LNCaP clone FGC (cell line): ENCODE data around the gene ITGA11.

Experiments used
- DNase-seq: peaks from one replicate; pipeline ENCODE4 v3.0.0-alpha.2; 2011; ENCODE audit warnings: low read depth
- H3K4me3 ChIP-seq: 2 replicates; pipeline ENCODE4 v1.5.1; 2011; ENCODE audit warnings: mild to moderate bottlenecking, low read depth, low read length, control low read depth
- CTCF ChIP-seq: IDR thresholded peaks from 2 replicates; pipeline ENCODE4 v1.5.1; 2012; ENCODE audit warnings: mild to moderate bottlenecking; ENCODE audit not compliant: control insufficient read depth, insufficient read depth; ENCODE audit errors: extremely low read depth

ITGA11 gene

GRCh38 chr15:68348081-68348480, 83.9 kb downstream of the ITGA11 start:
- no peak overlapping the region for H3K4me3 ChIP-seq
- TF ChIP-seq CTCF: no peak
- no peak for DNase-seq

- no peak for TF ChIP-seq CTCF
- DNase-seq: no peak
- H3K4me3 ChIP-seq: no peak overlapping the region
These were observed 84.6 kb downstream of the ITGA11 start for GRCh38 chr15:68347392-68347791.

GRCh38 chr15:68346979-68347378, 85.0 kb downstream of the ITGA11 start:
- no peak for TF ChIP-seq CTCF
- H3K4me3 ChIP-seq: no peak overlapping the region
- no peak for DNase-seq

GRCh38 chr15:68345481-68345880, 86.5 kb downstream of the ITGA11 start:
- DNase-seq: no peak
- no peak overlapping the region for H3K4me3 ChIP-seq
- TF ChIP-seq CTCF: no peak

- no peak for DNase-seq
- no peak overlapping the region for H3K4me3 ChIP-seq
- no peak for TF ChIP-seq CTCF
These were observed 87.4 kb downstream of the ITGA11 start for GRCh38 chr15:68344600-68344999.

GRCh38 chr15:68343579-68344225, 88.3 kb downstream of the ITGA11 start:
- H3K4me3 ChIP-seq: no peak overlapping the region
- DNase-seq: no peak
- TF ChIP-seq CTCF: no peak

GRCh38 chr15:68341760-68342725, 89.9 kb downstream of the ITGA11 start:
- TF ChIP-seq CTCF: no peak
- no peak overlapping the region for H3K4me3 ChIP-seq
- DNase-seq: no peak
